ENCODE results near the gene IDUA. TPM values are rescaled to one million over a fixed set of nuclear protein-coding genes. Genes with fewer than 3 reads are reported as not detected.

IDUA gene
- total and polyA plus RNA-seq, 4 donors = 3.0 to 4.5 (median 3.8) TPM

GRCh38 chr4:1029529-1029928, 42.7 kb downstream of the IDUA start:
- peaks cover 0 to 8% (median 0%) of the 10 kb centered on the region in 4 donors for H3K4me1 ChIP-seq (ENCODE audit: control insufficient read depth in 4 of 4, insufficient read depth in 4 of 4, low read length in 3 of 4)
- DNase-seq (ENCODE audit: low spot score) = no peak
- H3K27ac ChIP-seq (ENCODE audit: low read depth in 1 of 2, low read length in 2 of 2) = no peak overlapping the region
- no peaks in the 10 kb centered on the region for H3K9me3 ChIP-seq (ENCODE audit: control insufficient read depth in 4 of 4, low read length in 3 of 4)
- H3K9ac ChIP-seq (ENCODE audit: low read depth in 1 of 2, low read length in 2 of 2) = no peak overlapping the region
- no peak overlapping the region for H3K4me3 ChIP-seq (ENCODE audit: low read depth in 1 of 3, low read length in 3 of 3)
- H3K36me3 ChIP-seq (ENCODE audit: control insufficient read depth in 4 of 4, insufficient read depth in 3 of 4, low read depth in 1 of 4, low read length in 3 of 4) = peaks cover 0 to 14% (median 3%) of the 10 kb centered on the region in 4 donors
- WGBS = 70% methylated on average over 17 of the region's 17 CpGs
- no peak for TF ChIP-seq NR2F2 (IDR thresholded peaks at IDR 0.05)
- TF ChIP-seq FOXA2 (IDR thresholded peaks at IDR 0.05) = no peak
- peaks cover 0 to 3% (median 0%) of the 10 kb centered on the region in 4 donors for H3K27me3 ChIP-seq (ENCODE audit: control insufficient read depth in 4 of 4, insufficient read depth in 4 of 4, low read length in 3 of 4)

- no peak overlapping the region for H3K9ac ChIP-seq (ENCODE audit: low read depth in 1 of 2, low read length in 2 of 2)
- WGBS = 61% methylated on average over 12 of the region's 12 CpGs
- peaks cover 0 to 8% (median 0%) of the 10 kb centered on the region in 4 donors for H3K4me1 ChIP-seq (ENCODE audit: control insufficient read depth in 4 of 4, insufficient read depth in 4 of 4, low read length in 3 of 4)
- peaks cover 0 to 11% (median 2%) of the 10 kb centered on the region in 4 donors for H3K36me3 ChIP-seq (ENCODE audit: control insufficient read depth in 4 of 4, insufficient read depth in 3 of 4, low read depth in 1 of 4, low read length in 3 of 4)
- no peak overlapping the region for H3K4me3 ChIP-seq (ENCODE audit: low read depth in 1 of 3, low read length in 3 of 3)
- H3K27me3 ChIP-seq (ENCODE audit: control insufficient read depth in 4 of 4, insufficient read depth in 4 of 4, low read length in 3 of 4) = peaks cover 0 to 3% (median 0%) of the 10 kb centered on the region in 4 donors
- DNase-seq (ENCODE audit: low spot score) = no peak
- no peaks in the 10 kb centered on the region for H3K9me3 ChIP-seq (ENCODE audit: control insufficient read depth in 4 of 4, low read length in 3 of 4)
- TF ChIP-seq REST (IDR thresholded peaks at IDR 0.05) (no peak), SP1 (IDR thresholded peaks at IDR 0.05) (no peak), ATF3 (IDR thresholded peaks at IDR 0.05) (no peak), CTCF (IDR thresholded peaks at IDR 0.05; ENCODE audit: low read depth, low read length, missing input control) (no peak), YY1 (IDR thresholded peaks at IDR 0.05) (no peak), TAF1 (conservative IDR thresholded peaks at IDR 0.05) (no peak), EGR1 (IDR thresholded peaks at IDR 0.05; ENCODE audit: low read depth in 2 of 2) (no peak), FOXA1 (IDR thresholded peaks at IDR 0.05) (no peak), GABPA (IDR thresholded peaks at IDR 0.05 in 1 of 2, conservative IDR thresholded peaks at IDR 0.05 in 1 of 2) (no peak), HNF4A (conservative IDR thresholded peaks at IDR 0.05) (no peak), NR2F2 (IDR thresholded peaks at IDR 0.05) (no peak), RXRA (IDR thresholded peaks at IDR 0.05) (no peak), FOXA2 (IDR thresholded peaks at IDR 0.05) (no peak), MAX (IDR thresholded peaks at IDR 0.05) (no peak), RAD21 (IDR thresholded peaks at IDR 0.05) (no peak), JUND (IDR thresholded peaks at IDR 0.05) (no peak), HNF4G (IDR thresholded peaks at IDR 0.05) (no peak), ZBTB33 (IDR thresholded peaks at IDR 0.05) (no peak)
- no peak overlapping the region for H3K27ac ChIP-seq (ENCODE audit: low read depth in 1 of 2, low read length in 2 of 2)
Observed at GRCh38 chr4:1030031-1030430, 43.2 kb downstream of the IDUA start.

Data from liver (tissue), 9 donors.